DMS153 treated with DMSO at 0.1 percent for 48 hours (cell line): ENCODE results near the gene FES.
"Not testable (repeated sequence)": the region's sequence is repeated elsewhere in the genome, so short reads cannot be mapped to it uniquely, and the experiment has no call there.

Experiments used
- DNase-seq: peaks from one replicate; lab custom pipeline; 2025; ENCODE audit not compliant: unreplicated experiment; lab: John Stamatoyannopoulos, UW

Gene FES

GRCh38 chr15:90907838-90908507 is 23.7 kb downstream of the FES start:
- DNase-seq, result no peak

DNA sequence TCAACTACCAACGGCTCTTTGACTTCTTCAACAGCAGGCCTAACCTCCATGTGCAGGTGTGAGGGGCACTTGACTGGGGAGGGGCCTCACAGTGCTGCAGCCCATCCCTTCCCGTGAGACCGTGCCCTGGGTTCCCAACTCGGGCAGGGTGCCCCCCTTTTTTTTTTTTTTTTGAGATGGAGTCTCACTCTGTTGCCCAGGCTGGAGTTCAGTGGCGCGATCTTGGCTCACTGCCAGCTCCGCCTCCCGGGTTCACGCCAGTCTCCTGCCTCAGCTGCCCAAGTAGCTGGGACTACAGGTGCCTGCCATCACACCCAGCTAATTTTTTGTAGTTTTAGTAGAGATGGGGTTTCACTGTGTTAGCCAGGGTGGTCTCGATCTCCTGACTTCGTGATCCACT is 25.1 kb downstream of the FES start:
- not testable (repeated sequence) for DNase-seq

GRCh38 chr15:90909976-90910375 is 25.7 kb downstream of the FES start:
- DNase-seq, result no peak

- DNase-seq, result no peak
These were observed 26.4 kb downstream of the FES start for GRCh38 chr15:90910441-90911301.

DNA sequence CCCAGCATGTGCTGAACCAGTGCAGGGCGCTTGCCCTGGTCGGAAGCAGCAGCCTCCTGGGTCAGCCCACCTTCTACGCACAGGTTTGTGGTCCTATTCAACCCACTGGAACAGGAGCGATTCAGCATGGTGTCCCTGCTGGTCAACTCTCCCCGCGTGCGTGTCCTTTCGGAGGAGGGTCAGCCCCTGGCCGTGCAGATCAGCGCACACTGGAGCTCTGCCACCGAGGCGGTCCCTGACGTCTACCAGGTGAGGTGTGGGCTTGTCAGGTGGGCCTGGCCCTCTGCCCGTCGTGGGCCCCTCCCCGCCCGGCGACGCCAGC is 27.0 kb downstream of the FES start:
- no peak for DNase-seq

DNA sequence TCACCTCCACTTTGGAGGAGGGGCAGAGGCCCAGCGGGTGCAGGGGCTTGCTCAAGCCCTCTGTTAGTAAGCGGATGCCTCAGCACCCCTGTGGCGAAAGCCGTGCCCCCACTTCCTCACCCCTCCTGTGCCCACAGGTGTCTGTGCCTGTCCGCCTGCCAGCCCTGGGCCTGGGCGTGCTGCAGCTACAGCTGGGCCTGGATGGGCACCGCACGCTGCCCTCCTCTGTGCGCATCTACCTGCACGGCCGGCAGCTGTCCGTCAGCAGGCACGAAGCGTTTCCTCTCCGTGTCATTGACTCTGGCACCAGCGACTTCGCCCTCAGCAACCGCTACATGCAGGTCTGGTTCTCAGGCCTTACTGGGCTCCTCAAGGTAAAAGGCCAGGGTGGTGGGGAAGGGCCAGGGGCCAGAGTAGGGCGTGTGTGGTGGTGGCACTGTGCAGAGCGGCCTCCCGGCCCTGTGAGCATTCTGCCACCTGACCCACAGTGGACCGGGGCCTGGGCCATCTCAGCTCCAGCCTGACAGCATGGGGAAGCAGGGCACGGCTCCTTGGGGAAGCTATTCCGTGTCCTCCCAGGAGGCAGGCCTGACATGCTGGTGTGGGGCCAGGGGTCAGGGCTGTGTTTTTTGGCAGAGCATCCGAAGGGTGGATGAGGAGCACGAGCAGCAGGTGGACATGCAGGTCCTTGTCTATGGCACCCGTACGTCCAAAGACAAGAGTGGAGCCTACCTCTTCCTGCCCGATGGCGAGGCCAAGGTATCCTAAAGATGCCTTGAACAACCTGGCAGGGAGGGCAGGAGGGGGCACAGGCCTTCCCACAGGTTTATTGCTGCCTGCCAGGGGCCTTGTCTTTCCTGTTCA is 27.8 kb downstream of the FES start:
- no peak for DNase-seq

GRCh38 chr15:90912770-90913075 is 28.4 kb downstream of the FES start:
- DNase-seq, result no peak

DNA sequence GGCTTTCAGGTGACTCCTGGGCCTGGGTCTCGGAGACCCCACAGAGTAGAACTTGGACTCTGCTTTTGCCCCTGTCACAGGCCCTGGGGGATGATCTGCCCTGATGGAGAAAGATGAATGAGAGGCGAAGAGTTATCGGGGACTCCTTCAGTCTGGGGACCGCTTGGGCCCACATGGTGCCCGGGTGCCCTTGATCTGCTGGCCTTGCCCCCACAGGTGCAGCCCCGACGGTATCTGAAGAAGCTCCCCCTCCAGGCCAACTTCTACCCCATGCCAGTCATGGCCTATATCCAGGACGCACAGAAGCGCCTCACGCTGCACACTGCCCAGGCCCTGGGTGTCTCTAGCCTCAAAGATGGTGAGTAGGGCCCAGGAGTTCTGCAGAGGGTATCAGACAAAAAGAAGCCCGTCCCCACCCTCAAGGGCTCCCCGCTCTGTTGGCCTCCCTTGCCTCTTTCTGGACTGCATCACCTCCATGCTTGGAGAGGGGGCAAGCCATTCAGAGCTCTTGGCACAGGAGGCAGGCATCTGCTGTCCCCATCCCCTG is 29.2 kb downstream of the FES start:
- DNase-seq, result no peak

DNA sequence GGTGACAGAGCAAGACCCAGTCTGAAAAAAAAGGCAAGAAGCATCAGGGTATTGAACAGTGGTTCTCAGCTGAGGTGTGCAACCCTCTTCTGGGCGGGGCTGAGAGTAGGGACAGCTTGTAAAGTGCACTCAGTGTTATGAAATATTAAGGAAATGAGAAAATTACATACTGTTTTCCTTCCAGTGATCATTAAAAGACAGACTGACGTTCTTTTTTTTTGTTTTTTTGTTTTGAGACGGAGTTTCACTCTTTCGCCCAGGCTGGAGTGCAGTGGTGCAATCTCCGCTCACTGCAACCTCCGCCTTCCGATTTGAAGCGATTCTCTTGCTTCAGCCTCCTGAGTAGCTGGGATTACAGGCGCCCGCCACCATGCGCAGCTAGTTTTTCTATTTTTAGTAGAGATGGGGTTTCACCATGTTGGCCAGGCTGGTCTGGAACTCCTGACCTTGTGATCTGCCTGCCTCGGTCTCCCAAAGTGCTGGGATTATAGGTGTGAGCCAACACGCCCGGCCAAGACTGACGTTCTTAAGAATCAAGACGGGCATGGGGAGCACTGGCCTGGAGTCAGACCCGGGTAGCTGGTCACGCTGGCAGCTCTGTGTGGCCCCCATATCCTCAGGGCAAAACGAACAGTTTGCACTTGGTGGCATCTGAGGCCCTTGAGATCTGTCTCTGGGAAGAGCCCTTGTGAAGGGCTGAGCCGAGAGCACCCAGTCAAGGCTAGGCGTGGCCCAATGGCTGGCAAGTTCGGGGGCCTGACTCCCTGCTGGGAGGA is 30.2 kb downstream of the FES start:
- DNase-seq, result no peak

DNA sequence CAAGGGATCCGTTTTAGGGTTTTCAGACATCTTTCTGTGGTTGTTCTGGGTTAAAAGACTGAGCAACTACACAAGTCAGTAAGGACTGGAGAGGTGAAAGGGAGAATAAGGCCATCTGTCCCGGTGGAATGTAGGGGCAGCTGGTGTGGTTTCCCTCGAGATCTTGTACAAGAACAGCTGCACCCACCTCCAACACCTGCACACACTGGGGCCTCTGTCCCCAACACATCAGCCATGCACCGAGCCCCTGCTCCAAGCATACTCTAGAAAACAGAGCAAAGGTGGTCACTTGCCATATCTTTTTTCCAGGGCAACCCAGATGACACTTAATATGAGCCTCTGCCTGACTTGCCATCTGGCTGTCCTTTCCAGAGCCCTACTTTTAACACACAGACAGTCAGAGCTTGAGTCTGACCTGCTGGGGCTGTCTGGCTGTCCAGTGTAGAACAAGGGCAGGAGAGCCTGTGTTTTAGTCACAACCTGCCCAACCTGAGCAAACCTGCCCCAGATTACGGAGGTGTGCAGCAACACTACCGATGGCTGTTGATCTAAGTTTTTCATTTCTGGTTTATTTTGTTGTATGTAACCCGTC is 31.0 kb downstream of the FES start:
- no peak for DNase-seq

DNA sequence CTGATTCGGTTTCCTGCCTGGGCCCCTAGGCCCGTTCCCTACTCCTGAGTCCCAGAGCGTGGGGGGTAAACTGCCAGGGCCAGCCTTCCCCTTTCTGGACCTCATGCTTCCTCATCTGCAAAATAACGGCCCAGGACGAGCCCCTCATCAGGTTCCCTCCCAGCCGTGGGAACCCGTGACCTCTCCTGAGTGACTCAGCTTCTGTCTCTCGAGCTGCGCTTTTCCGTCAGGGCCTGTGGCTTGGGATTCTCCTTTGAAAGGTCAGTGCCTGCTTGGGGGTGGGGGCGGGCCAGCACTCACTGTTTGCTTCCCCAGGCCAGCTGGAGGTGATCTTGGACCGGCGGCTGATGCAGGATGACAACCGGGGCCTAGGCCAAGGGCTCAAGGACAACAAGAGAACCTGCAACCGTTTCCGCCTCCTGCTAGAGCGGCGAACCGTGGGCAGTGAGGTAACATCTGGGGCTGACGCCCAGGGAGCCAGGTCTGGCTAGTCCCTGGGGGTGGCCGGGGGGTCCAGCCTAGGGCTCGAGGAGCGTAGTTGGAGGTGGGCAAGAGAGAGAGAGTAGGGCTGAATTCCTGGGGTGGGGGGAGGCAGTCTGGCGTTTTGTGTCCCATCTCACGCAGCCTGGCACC is 31.6 kb downstream of the FES start:
- DNase-seq, result no peak

DNA sequence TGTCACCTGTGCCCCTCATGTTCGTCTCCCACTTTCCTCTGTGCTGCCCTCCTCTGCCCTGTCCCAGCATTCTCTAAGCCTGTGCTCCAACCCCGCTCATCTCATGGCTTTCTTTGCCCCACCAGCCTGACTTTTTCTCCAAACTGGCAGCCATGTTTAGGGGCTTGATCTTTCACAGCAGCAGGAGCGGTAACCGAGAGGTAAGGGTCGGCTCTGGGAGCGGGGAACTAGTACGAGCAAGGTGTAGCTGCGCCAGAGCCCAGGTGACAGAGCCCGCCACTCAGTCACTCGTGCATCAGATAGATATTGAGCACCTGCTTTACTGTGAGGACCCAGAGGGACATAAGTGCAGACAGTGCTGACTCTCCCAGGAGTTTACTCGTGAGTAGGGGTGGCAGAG is 32.2 kb downstream of the FES start:
- DNase-seq, result no peak

DNA sequence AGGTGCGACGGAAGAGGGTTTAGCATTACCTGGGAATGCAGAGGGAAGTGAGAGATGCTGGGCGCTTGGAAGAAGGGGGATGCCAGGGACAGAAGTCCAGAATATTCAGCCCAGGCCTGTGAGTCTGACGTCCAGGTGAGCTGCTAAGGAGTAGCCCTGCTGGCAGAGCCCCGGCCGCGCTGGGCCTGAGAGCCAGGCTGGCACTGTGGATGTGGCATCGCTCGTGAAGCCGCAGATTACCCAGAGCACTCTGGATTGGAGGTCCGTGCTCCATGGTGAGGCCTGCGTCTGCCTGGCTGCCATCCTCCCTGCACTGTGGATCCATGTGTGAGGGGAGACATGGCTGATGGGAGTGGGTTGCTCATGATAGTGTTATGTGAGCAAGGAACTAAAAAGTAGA is 33.3 kb downstream of the FES start:
- no peak for DNase-seq

GRCh38 chr15:90918034-90918788 is 33.9 kb downstream of the FES start:
- DNase-seq, result no peak

DNA sequence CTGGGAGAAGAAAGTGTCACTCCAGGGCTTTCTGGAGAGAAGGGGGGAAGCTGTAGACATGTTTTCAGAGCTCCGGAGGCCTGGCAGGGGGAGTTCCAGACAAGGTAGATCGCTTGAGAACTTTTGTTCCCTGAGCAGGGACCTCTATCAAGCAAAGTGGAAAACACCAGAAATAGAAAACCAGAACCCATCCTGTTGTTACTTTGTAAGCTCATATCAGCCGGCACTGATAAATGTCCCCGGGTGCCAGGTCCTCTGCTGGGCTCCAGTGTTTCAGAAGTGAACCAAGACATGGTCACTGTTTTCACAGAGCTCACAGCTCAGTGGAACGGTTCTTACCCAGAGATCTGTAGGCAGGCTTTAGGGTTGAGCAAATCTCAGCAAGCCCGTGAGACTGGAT is 34.5 kb downstream of the FES start:
- DNase-seq, result no peak

- no peak for DNase-seq
These were observed 37.6 kb downstream of the FES start for GRCh38 chr15:90921887-90922286.

DNA sequence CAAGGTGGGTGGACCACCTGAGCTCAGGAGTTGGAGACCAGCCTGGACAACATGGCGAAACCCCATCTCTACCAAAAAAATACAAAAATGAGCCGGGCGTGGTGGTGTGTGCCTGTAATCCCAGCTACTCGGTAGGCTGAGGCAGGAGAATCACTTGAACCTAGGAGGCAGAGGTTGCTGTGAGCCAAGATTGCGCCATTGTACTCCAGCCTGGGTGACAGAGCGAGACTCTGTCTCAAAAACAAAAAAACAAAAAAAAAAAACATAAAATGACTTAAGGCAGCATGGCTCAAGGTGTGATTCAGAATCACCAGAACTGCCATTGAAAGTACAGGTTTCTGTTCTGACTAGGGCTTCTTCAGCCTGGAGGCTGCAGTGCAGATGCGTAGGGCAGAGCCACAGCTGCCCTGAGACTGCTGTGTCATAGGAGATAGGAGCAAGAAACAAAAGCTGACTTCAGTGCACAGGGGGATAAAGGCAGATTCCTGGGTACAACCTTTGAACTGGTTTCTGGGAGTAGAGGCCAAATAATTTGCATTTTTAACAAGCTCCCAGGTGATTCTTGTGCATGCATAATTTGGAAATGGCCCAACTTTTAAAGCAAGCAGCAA is 38.5 kb downstream of the FES start:
- not testable (repeated sequence) for DNase-seq

- no peak for DNase-seq
These were observed 40.1 kb downstream of the FES start for GRCh38 chr15:90924375-90924774.

GRCh38 chr15:90926766-90927165 is 42.5 kb downstream of the FES start:
- not testable (repeated sequence) for DNase-seq
